Measurements from ENCODE around the gene RBM7. TPM values are rescaled to one million over a fixed set of nuclear protein-coding genes. Genes with fewer than 3 reads are reported as not detected.

Gene RBM7
- 47.7 TPM for polyA plus RNA-seq (2013, experiment 1 of 2; ENCODE audit: insufficient read length)
- polyA plus RNA-seq (2013, experiment 2 of 2; ENCODE audit: insufficient read length) = 46.3 TPM

- DNase-seq = peak; percentile 99
Measured at GRCh38 chr11:114400216-114400914, at the start of gene RBM7, which contains the start of gene C11orf71. Gene RBM7, plus strand, starts transcription at chr11:114400666. Its CDS starts 6 bp downstream, at chr11:114400672. Gene C11orf71, minus strand, starts transcription at chr11:114400511. Its CDS starts 180 bp downstream, at chr11:114400331.

- DNase-seq = peak; percentile 61
Measured at GRCh38 chr11:114353443-114353842, 47.0 kb upstream of the RBM7 start.

GRCh38 chr11:114354076-114354475 lies 46.4 kb upstream of the RBM7 start:
- DNase-seq = peak; percentile 93

GRCh38 chr11:114358716-114359115 lies 41.8 kb upstream of the RBM7 start:
- peak; percentile 30 for DNase-seq

GRCh38 chr11:114359342-114359741 lies 41.1 kb upstream of the RBM7 start:
- peak; percentile 57 for DNase-seq

- DNase-seq = no peak
Measured at GRCh38 chr11:114362326-114362725, 38.1 kb upstream of the RBM7 start.

GRCh38 chr11:114362958-114363357 lies 37.5 kb upstream of the RBM7 start:
- DNase-seq = no peak

GRCh38 chr11:114366331-114367243 lies 33.9 kb upstream of the RBM7 start:
- DNase-seq = peak; percentile 93

- peak; percentile 9 for DNase-seq
Measured at GRCh38 chr11:114367244-114367957, 33.1 kb upstream of the RBM7 start.

- DNase-seq = no peak
Measured at GRCh38 chr11:114368918-114369680, 31.4 kb upstream of the RBM7 start.

GRCh38 chr11:114375052-114375451 lies 25.4 kb upstream of the RBM7 start:
- no peak for DNase-seq

- peak; percentile 96 for DNase-seq
Measured at GRCh38 chr11:114377612-114378267, 22.7 kb upstream of the RBM7 start.

GRCh38 chr11:114379394-114380069 lies 20.9 kb upstream of the RBM7 start:
- no peak for DNase-seq

- no peak for DNase-seq
Measured at GRCh38 chr11:114382509-114382908, 18.0 kb upstream of the RBM7 start.

- DNase-seq = no peak
Measured at GRCh38 chr11:114384487-114384886, 16.0 kb upstream of the RBM7 start.

GRCh38 chr11:114386131-114386530 lies 14.3 kb upstream of the RBM7 start:
- DNase-seq = no peak

GRCh38 chr11:114386545-114386944 lies 13.9 kb upstream of the RBM7 start:
- peak; percentile 40 for DNase-seq

GRCh38 chr11:114392735-114393667 lies 7.5 kb upstream of the RBM7 start:
- DNase-seq = peak; percentile 20

GRCh38 chr11:114395736-114396135 lies 4.7 kb upstream of the RBM7 start:
- DNase-seq = no peak

- DNase-seq = no peak
Measured at GRCh38 chr11:114396916-114397315, 3.5 kb upstream of the RBM7 start.

Data from fibroblast of skin of abdomen (primary cell).